ENCODE data around the gene NGEF. TPM values are rescaled to one million over a fixed set of nuclear protein-coding genes. Genes with fewer than 3 reads are reported as not detected.

The NGEF gene
- total and polyA plus RNA-seq, 4 donors = 10.6 to 22.6 (median 10.8) TPM

GRCh38 chr2:232981356-232981755, 31.7 kb downstream of the NGEF start:
- Histone ChIP-seq H3K4me3 (ENCODE audit: low read depth in 1 of 3, low read length in 3 of 3) (no peak overlapping the region), H3K27ac (ENCODE audit: low read depth in 1 of 2, low read length in 2 of 2) (no peak overlapping the region), H3K9me3 (ENCODE audit: control insufficient read depth in 4 of 4, low read length in 3 of 4) (no peaks in the 10 kb centered on the region), H3K9ac (ENCODE audit: low read depth in 1 of 2, low read length in 2 of 2) (no peak overlapping the region), H3K27me3 (ENCODE audit: control insufficient read depth in 4 of 4, insufficient read depth in 4 of 4, low read length in 3 of 4) (no peaks in the 10 kb centered on the region), H3K4me1 (ENCODE audit: control insufficient read depth in 4 of 4, insufficient read depth in 4 of 4, low read length in 3 of 4) (no peaks in the 10 kb centered on the region), H3K36me3 (ENCODE audit: control insufficient read depth in 4 of 4, insufficient read depth in 3 of 4, low read depth in 1 of 4, low read length in 3 of 4) (no peaks in the 10 kb centered on the region)
- TF ChIP-seq FOXA2 (IDR thresholded peaks at IDR 0.05) (no peak), HNF4G (IDR thresholded peaks at IDR 0.05) (no peak), RAD21 (IDR thresholded peaks at IDR 0.05) (no peak), RXRA (IDR thresholded peaks at IDR 0.05) (no peak)
- TF ChIP-seq, protein P1, sequence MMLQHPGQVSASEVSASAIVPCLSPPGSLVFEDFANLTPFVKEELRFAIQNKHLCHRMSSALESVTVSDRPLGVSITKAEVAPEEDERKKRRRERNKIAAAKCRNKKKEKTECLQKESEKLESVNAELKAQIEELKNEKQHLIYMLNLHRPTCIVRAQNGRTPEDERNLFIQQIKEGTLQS (IDR thresholded peaks at IDR 0.05) = no peak
- TF ChIP-seq, protein P2, sequence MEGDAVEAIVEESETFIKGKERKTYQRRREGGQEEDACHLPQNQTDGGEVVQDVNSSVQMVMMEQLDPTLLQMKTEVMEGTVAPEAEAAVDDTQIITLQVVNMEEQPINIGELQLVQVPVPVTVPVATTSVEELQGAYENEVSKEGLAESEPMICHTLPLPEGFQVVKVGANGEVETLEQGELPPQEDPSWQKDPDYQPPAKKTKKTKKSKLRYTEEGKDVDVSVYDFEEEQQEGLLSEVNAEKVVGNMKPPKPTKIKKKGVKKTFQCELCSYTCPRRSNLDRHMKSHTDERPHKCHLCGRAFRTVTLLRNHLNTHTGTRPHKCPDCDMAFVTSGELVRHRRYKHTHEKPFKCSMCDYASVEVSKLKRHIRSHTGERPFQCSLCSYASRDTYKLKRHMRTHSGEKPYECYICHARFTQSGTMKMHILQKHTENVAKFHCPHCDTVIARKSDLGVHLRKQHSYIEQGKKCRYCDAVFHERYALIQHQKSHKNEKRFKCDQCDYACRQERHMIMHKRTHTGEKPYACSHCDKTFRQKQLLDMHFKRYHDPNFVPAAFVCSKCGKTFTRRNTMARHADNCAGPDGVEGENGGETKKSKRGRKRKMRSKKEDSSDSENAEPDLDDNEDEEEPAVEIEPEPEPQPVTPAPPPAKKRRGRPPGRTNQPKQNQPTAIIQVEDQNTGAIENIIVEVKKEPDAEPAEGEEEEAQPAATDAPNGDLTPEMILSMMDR (IDR thresholded peaks at IDR 0.05; ENCODE audit: low read depth, low read length, missing input control) = no peak
- DNase-seq (ENCODE audit: low spot score) = no peak
- 73% methylated on average over 7 of the region's 7 CpGs for WGBS

GRCh38 chr2:232980683-232981082, 32.4 kb downstream of the NGEF start:
- no peaks in the 10 kb centered on the region for H3K27me3 ChIP-seq (ENCODE audit: control insufficient read depth in 4 of 4, insufficient read depth in 4 of 4, low read length in 3 of 4)
- H3K4me3 ChIP-seq (ENCODE audit: low read depth in 1 of 3, low read length in 3 of 3) = no peak overlapping the region
- H3K9me3 ChIP-seq (ENCODE audit: control insufficient read depth in 4 of 4, low read length in 3 of 4) = no peaks in the 10 kb centered on the region
- WGBS = 85% methylated on average over 7 of the region's 7 CpGs
- H3K27ac ChIP-seq (ENCODE audit: low read depth in 1 of 2, low read length in 2 of 2) = no peak overlapping the region
- no peak for TF ChIP-seq GABPA (IDR thresholded peaks at IDR 0.05 in 1 of 2, conservative IDR thresholded peaks at IDR 0.05 in 1 of 2)
- no peaks in the 10 kb centered on the region for H3K36me3 ChIP-seq (ENCODE audit: control insufficient read depth in 4 of 4, insufficient read depth in 3 of 4, low read depth in 1 of 4, low read length in 3 of 4)
- H3K9ac ChIP-seq (ENCODE audit: low read depth in 1 of 2, low read length in 2 of 2) = no peak overlapping the region
- no peaks in the 10 kb centered on the region for H3K4me1 ChIP-seq (ENCODE audit: control insufficient read depth in 4 of 4, insufficient read depth in 4 of 4, low read length in 3 of 4)
- no peak for DNase-seq (ENCODE audit: low spot score)

- Histone ChIP-seq H3K9me3 (ENCODE audit: control insufficient read depth in 4 of 4, low read length in 3 of 4) (no peaks in the 10 kb centered on the region), H3K4me3 (ENCODE audit: low read depth in 1 of 3, low read length in 3 of 3) (no peak overlapping the region), H3K9ac (ENCODE audit: low read depth in 1 of 2, low read length in 2 of 2) (no peak overlapping the region), H3K4me1 (ENCODE audit: control insufficient read depth in 4 of 4, insufficient read depth in 4 of 4, low read length in 3 of 4) (no peaks in the 10 kb centered on the region), H3K36me3 (ENCODE audit: control insufficient read depth in 4 of 4, insufficient read depth in 3 of 4, low read depth in 1 of 4, low read length in 3 of 4) (no peaks in the 10 kb centered on the region), H3K27ac (ENCODE audit: low read depth in 1 of 2, low read length in 2 of 2) (no peak overlapping the region), H3K27me3 (ENCODE audit: control insufficient read depth in 4 of 4, insufficient read depth in 4 of 4, low read length in 3 of 4) (no peaks in the 10 kb centered on the region)
- TF ChIP-seq, protein P3, sequence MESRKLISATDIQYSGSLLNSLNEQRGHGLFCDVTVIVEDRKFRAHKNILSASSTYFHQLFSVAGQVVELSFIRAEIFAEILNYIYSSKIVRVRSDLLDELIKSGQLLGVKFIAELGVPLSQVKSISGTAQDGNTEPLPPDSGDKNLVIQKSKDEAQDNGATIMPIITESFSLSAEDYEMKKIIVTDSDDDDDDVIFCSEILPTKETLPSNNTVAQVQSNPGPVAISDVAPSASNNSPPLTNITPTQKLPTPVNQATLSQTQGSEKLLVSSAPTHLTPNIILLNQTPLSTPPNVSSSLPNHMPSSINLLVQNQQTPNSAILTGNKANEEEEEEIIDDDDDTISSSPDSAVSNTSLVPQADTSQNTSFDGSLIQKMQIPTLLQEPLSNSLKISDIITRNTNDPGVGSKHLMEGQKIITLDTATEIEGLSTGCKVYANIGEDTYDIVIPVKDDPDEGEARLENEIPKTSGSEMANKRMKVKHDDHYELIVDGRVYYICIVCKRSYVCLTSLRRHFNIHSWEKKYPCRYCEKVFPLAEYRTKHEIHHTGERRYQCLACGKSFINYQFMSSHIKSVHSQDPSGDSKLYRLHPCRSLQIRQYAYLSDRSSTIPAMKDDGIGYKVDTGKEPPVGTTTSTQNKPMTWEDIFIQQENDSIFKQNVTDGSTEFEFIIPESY (IDR thresholded peaks at IDR 0.05) = no peak
- TF ChIP-seq FOXA2 (IDR thresholded peaks at IDR 0.05) = no peak
- TF ChIP-seq HNF4G (IDR thresholded peaks at IDR 0.05) = no peak
- TF ChIP-seq YY1 (IDR thresholded peaks at IDR 0.05) = no peak
- no peak for TF ChIP-seq RAD21 (IDR thresholded peaks at IDR 0.05)
- TF ChIP-seq, protein P2 (IDR thresholded peaks at IDR 0.05; ENCODE audit: low read depth, low read length, missing input control) = no peak
- no peak for TF ChIP-seq TAF1 (conservative IDR thresholded peaks at IDR 0.05)
- TF ChIP-seq GABPA (IDR thresholded peaks at IDR 0.05 in 1 of 2, conservative IDR thresholded peaks at IDR 0.05 in 1 of 2) = no peak
- 77% methylated on average over 7 of the region's 7 CpGs for WGBS
- no peak for DNase-seq (ENCODE audit: low spot score)
Measured at GRCh38 chr2:232979871-232980461, 33.1 kb downstream of the NGEF start.
